ENCODE results near the gene MPPED1.

MPPED1 gene, protein sequence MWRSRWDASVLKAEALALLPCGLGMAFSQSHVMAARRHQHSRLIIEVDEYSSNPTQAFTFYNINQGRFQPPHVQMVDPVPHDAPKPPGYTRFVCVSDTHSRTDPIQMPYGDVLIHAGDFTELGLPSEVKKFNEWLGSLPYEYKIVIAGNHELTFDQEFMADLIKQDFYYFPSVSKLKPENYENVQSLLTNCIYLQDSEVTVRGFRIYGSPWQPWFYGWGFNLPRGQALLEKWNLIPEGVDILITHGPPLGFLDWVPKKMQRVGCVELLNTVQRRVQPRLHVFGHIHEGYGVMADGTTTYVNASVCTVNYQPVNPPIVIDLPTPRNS

DNA sequence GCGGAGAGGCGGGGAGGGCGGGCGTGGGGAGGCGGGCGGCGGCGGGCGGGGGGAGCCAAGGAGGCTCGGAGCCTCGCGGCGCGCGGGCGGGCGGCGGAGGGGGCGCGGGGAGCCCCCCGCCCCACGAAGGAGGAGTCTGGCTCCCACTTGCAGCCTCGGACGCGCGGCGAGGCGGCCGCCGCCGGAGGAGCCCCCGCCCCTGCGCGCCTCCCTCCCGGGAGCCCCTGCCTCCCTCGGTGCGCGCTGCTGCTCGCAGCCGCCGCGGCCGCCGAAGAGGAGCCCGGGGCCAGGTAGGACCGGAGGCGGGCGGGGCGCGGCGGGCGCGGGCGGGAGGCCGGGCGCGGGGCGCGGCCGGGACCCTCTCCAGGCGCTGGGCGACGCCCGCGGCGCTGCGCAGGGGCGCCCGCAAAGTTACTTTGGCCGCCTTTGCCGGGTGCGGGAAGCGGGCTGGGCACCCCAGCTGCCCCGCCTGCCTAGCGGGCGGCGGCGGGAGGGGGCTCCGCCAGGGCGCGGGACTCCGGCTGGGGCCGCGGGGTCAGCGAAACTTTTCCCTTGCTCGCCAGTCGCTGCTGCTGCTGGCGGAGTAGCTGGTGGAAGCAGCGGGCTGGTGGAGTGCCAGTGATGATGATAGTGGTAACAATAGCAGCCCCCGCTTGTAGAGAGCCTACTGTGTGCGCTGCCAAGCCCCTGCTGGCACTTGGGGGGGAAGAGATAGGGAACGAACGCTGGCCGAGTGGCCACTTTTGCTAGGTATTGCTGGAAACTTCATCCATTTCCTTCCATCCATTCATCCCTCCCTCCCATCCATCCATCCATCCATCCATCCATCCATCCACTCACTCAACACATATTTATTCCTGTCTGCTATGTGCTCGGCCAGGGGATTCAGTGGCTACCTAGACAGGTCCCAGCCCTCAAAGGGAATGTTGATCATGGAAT is at the start of gene MPPED1:
Gene MPPED1, plus strand, starts transcription at position 146 of the 939 bp plus-strand sequence. CDS start 12,972 bp downstream, outside the sequence.
- DNase-seq (ENCODE audit: low read depth): no peak

DNA sequence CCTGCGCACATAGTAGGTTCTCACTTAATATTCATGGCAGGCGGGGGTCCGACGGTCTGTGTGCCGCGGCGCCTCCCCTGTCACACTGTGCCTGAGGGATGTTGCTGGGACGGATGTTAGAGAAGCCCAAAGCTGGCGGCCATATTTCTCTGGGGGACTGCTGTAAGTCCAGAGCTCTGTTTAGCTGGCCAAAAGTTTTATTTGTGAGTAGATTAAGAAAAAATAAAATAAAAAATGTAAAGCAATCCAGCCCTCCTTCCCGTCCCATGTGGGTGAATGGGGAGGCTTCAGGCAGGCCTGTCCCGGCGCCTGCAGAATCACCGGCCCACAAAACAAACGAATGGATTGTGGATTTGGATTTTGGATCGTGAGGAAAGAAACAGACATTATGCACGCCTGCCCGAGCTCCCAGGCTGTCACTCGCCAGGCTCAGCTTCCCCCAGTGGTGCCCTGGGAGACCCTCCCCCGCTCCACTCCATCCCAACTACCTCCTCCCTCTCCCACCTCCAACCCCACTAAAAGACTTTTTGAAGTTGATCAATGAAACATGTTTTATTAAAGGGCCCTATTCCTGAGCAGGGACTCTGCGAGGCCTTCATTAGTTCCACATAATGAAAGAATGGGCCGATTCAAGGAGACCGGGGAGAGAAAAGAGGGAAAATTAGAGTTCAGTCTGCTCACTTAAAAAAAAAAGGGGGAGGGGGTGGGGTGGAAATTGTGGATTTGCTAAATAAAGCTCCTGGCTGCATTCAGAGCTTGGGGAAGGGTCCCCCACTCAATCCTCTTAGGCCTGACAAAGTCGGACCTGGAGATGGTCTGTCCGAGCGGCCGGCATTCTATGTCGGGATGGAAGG is 48.3 kb upstream of the MPPED1 start:
- DNase-seq (ENCODE audit: low read depth): no peak

DNA sequence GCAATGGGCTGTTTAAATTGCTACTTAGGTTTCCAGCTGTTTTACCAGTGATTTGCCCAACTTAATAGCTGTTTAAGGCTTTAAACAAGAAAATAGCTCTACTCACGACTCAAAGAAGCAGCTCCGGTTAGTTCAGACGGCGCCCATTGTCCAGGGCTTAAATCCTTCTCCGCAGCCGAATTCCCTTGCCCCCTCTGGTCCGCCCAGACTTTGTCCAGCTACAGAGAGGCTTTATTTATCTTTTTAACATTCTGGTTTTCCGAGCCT is 47.7 kb upstream of the MPPED1 start:
- no peak for DNase-seq (ENCODE audit: low read depth)

DNA sequence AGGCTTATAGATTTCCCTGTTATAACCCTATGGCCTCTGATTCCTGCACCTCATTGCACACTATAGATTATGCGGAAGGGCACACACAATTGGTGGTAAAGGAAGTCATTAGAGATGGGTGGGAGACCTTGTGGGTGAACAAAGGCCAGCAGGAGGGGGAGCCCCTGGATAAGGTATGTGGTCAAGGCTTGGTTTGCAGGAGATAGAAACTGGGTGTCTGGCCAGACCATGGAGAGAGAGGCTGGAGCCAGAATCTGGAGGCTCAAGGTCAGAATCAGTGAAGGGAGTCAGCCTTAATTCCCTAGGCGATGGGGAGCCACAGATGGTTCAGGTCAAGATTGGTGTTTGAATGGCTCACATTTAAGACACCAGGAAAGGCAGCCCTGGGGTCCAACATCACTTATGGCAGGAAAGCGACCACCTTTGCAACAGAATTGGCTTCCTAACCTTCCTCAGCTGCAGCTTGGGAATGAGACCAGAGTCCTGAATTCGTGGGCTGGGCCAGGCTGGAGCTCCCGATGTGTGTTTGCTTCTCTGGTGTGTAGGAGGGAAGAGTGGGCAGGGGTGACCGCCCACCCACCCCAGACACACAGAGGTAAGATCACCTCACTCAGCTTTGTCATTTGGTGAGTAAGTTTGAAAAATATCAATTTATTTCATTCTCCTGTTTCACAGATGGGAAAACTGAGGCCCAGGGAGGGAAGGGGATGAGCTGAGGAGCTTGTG is 45.9 kb upstream of the MPPED1 start:
- DNase-seq (ENCODE audit: low read depth): no peak

DNA sequence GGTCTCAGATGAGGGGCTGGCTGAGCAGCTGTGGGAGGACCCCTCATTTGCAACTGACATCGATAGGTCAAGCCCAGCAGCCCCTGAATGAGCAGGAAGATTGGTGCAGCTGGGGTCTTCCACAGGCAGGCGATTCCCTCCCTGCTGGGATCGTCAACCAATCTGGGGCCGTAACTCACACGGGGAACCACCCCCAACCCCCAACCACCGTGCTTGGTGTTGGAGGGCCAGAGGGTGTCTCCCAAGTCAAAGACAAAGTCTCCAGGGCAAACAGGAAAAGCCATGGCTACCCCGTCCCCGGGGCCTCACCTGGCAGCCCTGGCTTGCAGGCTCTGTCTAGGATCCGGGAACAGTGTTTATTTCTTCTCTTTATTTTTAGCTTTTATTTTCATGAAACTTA is 41.8 kb upstream of the MPPED1 start:
- DNase-seq (ENCODE audit: low read depth): no peak

DNA sequence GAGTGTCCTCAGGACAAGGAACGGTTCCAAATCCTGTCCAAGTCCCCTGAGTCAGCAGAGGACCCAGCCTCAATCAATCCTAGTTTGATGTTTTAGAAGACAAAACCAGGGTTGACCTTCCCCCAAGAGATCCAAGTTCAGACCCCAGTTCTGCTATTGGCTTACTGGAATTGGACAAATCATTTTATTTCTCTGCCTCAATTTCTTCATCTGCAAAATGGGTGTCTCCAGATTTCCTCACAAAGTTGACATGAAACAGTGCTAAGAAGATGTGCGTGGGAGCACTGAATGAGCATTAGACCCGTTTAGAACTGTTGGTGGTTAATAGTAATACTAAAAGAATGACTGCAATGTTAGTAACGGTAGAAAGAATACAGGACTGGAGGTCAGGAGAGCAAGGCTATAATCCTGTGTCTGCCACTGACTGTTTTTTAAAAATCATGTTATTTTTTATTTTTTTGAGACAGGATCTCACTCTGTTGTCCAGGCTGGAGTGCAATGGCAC is 35.8 kb upstream of the MPPED1 start:
- DNase-seq (ENCODE audit: low read depth): no peak

DNA sequence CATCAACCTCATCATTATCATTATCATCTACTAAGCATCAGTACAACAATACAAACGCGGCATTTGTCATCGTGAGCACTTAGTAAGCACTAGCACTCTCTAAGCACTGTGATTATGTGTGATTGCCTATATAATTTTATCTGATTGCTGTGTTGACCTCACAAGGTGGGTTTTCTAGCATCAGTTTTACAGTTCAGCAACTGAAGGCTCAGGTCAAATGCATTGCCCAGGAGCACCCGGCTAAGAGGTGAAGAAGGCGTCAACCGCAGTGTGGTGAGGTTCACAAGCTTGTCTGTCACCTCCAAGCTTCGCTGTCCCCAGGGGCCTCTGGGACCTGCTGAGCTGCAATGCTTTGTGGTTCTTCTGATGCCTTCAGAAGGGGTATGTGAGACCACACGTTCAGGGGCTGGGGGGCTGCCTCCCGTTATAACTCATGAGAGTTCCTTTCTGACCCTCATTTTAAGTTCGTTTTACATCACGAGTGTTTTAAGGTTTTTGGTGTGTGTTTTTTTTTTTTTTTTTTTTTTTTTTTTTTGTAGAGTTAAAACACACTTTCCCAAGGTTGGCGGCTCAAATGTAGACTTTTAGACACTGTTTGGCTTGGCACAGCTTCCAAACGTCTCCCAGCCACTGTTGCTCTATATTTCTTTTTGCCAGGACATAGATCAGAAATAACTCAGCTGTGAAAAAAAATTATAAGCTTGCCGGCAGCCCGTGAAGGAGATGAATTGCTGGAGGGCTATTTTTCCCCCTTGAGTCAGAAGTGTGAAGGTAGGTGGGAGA is 34.9 kb upstream of the MPPED1 start:
- DNase-seq (ENCODE audit: low read depth): peak; percentile 10

DNA sequence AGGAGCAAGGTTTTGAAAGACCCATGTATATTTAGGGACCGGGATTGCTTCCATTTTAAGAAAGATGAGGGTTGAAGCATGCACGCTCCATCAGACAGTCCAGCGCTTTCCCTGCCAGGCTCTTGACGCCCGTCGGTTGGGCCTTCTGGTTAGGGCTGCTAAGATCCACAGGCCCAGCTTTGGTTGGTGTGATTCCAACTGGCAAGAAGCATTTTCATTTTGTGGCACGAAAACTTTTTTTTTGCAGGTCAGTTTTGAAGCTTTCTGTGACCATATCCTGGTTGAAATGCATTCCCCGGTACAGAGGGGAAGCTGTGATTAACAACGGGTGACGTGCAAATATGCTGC is 34.3 kb upstream of the MPPED1 start:
- no peak for DNase-seq (ENCODE audit: low read depth)

DNA sequence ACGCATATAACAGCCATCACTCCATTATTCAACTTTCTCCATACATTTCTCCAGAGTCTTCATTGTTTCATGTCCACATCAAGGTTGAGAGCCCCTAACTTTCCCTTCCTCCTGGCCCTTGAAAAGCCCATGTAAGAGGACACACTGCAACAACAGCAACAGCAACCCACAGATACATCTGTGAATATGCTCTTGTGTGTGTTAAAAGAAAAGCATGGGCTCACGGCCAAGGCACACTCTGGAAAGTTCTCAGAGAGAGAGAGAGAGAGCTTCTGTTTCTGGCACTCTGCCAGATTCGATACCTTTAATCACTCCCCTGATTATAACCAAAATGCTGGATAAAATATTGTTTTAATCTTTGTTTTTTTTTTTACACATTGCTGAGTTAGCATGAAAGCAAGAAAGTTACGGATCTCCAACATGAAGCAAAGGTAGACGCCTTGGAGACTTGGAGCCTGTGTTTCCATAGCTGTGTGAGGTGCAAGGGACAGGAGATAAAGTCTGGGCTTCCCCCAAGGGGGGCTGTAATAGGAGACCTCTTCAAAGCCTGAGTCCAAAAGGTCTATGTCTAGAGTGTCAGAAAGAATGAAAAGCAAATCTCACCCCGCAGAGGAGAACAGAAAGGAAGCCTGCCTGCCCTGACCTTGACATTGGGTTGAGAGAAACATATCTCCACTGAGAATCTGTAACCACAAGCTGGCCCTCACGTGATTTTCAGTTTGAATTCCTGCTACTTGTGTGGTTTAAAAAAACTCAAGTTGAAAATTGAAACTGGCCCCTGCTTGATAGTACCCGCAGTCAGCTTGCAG is 33.7 kb upstream of the MPPED1 start:
- DNase-seq (ENCODE audit: low read depth): no peak

DNA sequence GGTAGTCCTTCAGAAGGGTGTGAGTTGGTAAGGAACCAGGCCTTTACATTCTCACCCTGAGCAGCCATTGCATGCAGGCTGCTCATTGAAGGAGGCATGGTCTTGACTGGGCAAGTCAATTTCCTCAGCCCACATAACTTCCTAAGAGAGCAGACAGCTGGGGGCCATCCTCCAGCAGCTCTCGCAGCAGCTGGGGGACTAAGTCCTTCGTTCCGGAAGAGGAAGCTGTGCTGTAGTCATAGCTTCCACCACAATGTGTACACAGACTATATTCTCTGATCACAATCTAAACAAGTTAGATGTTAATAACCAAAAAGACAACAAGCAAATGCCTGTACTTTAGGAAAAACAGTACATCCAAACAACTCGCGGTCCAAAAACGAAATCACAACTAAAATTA is 30.1 kb upstream of the MPPED1 start:
- DNase-seq (ENCODE audit: low read depth): no peak

DNA sequence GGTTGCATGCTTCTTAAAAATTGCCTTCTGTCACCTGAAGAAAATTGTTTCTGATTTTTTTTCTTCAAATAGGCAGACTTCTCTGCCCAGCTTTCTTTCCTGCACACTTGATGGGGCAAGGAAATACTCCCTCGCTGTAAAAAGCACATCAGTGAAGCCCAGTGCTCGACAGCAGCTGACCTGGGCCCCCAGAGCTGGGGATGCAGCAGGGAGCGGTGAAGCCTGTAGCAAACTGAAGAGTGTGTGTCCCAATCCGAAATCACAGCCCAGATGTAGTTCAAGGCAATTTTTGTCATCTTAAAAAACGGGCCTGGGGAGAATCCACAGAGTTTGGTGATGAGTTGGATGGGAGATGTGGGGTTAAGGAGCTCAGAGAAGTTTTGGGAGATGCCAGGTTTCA is 27.0 kb upstream of the MPPED1 start:
- DNase-seq (ENCODE audit: low read depth): no peak

DNA sequence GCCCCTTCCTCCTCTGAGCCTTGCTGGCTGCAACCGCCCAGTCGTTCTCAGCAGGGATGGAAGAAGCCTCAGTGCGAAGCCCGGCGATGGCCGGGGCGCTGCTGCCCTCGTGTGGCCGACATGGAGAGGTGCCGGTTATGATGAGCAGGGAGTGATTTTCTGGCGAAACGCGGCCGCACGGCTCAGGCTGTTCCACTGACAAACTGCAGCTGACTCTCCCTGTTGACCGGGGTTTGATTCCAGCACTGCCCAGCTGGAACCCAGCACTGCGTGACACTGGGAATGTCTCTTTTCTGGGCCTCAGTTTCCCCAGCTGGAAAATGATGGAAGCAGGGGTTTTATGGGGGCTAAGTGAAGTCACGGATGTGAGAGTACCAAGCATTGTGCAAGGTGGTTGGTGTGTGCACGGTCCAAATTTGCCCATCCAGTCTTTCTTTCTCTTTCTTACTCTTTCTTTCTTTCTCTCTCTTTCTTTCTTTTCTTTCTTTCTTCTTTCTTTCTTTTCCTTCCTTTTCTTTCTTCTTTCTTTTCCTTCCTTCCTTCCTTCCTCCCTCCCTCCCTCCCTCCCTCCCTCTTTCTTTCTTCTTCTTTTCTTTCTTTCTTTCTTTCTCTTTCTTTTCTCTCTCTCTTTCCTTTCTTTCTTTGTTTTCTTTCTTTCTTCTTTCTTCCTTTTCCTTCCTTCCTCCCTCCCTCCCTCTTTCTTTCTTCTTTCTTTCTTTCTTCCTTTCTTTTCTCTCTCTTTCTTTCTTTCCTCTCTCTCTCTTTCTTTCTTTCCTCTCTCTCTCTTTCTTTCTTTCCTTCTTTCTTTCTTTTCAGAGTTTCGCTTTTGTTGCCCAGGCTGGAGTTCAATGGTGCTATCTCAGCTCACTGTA is 25.8 kb upstream of the MPPED1 start:
- DNase-seq (ENCODE audit: low read depth): peak; percentile 30

DNA sequence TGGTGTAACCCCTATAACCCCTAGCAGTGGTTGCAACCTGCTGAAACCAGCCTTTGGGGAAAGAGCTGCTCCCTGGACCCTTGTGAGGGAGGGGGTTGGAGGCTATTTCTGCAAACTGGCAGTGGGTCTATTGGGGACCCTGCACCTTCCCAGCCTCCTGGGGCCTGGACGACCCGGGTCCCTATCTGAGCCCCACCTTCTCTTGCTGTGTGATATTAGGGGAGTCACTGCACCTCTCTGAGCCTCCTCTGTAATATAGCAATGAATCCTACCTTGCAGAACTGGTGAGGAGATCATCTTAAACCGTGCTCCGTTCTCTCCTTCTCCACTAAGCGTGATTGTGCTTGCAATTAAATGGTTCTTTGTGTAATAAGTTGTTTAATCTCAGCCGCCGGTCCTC is 24.0 kb upstream of the MPPED1 start:
- DNase-seq (ENCODE audit: low read depth): no peak

DNA sequence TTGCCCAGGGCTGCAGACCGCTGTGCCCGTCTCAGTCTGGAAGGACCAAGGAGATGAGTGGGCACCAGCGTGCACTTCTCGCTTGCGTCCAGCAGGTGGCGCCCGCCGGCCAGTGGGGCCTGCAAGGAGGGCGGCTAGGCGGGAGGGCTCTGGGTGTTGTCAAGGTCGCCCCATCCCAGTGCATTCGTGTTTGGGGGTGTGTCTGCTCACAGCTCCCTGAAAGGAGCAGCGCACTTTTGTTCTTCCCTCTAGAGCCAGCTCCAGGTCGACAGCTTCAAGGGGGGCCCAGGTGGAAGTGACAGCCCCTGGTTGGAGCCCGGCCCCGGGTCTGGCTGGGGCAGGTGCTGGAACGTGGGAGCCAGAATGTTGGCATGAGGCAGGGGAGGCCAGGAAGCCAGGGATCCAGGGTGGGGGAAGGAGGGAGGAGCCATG is 23.4 kb upstream of the MPPED1 start:
- peak; percentile 65 for DNase-seq (ENCODE audit: low read depth)

DNA sequence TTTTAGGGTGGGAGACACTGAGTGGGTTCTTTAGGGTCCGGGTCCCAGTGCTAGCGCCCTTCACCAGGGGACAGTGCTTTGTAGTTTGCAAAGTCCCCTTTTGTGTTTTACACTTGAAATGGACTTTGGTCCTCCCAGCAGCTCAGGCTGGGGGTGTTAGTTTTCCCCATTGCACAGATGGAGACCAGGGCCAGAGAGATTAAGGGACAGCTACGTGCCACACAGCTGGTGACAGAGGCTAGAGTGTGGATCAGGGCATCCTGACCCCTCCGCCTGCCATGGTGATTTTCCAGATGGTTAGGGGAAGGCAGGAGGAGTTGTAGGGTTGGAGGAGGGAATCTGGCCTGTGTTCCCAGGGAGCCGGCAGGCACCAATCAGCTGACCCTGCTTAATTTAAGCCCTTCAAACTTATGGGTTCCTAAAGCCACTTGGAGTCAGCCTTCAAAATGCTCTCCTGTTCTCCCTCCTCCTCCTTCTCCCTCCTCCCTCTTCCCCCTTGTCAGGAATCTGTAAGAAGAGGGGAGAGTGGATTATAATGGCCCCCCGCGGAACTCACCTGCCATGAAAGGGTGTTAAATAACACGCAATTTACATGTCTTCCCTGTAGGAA is 22.5 kb upstream of the MPPED1 start:
- DNase-seq (ENCODE audit: low read depth): no peak

DNA sequence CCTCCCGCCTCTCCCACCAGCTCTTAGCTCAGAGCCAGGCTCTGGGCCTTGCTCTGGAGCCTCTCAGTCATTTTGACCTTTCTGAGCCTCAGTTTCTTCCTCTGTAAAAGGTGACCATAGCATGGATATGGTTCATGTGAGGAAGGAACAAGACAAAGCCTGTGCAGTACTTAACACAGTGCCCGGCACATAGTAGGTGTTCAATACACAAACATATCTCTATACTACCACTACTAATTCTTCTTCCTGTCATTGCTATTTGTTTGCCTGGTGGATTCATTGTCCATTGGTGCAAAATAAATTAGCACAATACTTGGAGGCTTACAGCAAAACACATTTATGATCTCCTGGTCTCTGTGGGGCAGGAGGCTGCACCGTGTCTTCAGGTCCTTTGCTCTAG is 21.6 kb upstream of the MPPED1 start:
- no peak for DNase-seq (ENCODE audit: low read depth)

DNA sequence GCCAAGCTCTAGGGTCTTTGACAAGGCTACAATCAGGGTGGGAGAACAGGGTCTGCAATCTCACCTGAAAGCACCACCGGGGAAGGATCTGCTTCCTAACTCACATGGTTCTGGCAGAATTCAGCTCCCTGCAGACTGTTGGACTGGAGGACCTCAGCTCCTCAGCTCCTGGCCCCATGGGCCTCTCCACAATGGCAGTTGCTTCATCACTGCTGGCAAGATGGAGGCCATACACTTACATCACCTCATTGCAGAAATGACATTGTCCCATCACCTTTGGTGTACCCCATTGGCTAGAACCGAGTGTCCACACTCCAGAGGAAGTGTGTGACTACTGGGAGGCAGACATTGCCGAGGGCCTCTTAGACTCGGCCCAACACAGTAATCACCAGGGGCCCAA is 20.9 kb upstream of the MPPED1 start:
- DNase-seq (ENCODE audit: low read depth): no peak

DNA sequence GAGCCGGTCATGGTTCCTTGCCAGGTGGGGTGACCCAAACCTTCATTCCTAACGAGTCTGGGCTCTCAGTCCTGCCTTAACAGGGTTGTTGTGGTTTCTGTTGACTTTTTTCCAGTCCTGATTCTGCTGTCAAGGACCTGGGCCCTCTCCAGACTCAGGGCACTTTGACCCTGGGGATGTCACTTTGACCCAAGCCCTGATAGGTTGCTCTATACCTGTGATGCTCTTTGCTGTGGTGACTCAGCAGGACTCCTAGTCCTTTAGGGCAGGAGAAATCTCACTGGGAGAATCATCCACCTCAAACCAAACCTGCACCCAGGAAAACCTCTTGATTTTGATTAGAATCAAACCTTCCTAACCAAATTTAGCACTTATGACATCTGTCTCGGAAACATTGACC is 20.5 kb upstream of the MPPED1 start:
- DNase-seq (ENCODE audit: low read depth): no peak

All from stimulated activated CD8-positive, alpha-beta memory T cell treated with anti-CD3 and anti-CD28 coated beads, Interleukin-15, amount 100 ng/mL, for 1 hour (primary cell).